Mucosa of rectum (tissue), 2 donors: ENCODE results near the gene FGF14.

Source experiments
- H3K27ac ChIP-seq, 2 donors: one replicate each; pipeline ENCODE4 v1.7.0; 2013; ENCODE audit warnings: inconsistent platforms in 2 of 2, low read depth in 2 of 2, low read length in 2 of 2
- H3K27me3 ChIP-seq, 2 donors: one replicate each; pipeline ENCODE4 v1.7.0; 2013; ENCODE audit warnings: low read length in 2 of 2; ENCODE audit not compliant: control insufficient read depth in 2 of 2, insufficient read depth in 2 of 2
- H3K36me3 ChIP-seq, 2 donors: one replicate each; pipeline ENCODE4 v1.7.0; 2013; ENCODE audit warnings: low read length in 2 of 2; ENCODE audit not compliant: control insufficient read depth in 2 of 2, insufficient read depth in 2 of 2
- H3K4me1 ChIP-seq, 2 donors: one replicate each; pipeline ENCODE4 v1.7.0; 2013; ENCODE audit warnings: low read length in 2 of 2, mild to moderate bottlenecking in 1 of 2; ENCODE audit not compliant: control insufficient read depth in 2 of 2, insufficient read depth in 2 of 2
- H3K4me3 ChIP-seq, 2 donors: one replicate each; pipeline ENCODE4 v1.7.0; 2013; ENCODE audit warnings: low read length in 2 of 2
- H3K9ac ChIP-seq, 2 donors: one replicate each; pipeline ENCODE4 v1.7.0; 2013; ENCODE audit warnings: low read length in 2 of 2, low read depth in 1 of 2, mild to moderate bottlenecking in 1 of 2
- H3K9me3 ChIP-seq, 2 donors: one replicate each; pipeline ENCODE4 v1.7.0; 2013; ENCODE audit warnings: low read length in 2 of 2; ENCODE audit not compliant: control insufficient read depth in 2 of 2
- donor health status: healthy.
- donor health status: Normal muscosa, but diverticular disease.

Gene FGF14

DNA sequence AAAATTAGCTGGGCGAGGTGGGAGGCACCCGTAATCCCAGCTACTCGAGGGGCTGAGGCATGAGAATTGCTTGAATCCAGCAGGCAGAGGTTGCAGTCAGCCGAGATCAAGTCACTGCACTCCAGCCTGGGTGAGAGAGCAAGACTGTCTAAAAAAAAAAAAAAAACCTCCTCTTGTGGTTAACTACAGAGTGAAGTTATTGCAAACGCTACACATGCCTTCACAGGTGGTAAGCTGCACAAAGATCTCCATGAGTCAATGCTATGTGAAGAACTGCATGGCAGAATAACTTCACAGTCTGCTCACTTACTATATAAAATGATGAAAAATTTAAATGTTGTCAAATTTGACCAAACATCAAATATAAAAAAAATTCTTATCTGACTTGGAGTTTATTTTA is 436.8 kb downstream of the FGF14 start:
- H3K36me3 ChIP-seq = no peaks in the 10 kb centered on the region
- H3K27me3 ChIP-seq = no peaks in the 10 kb centered on the region
- H3K27ac ChIP-seq = no peak overlapping the region
- H3K9ac ChIP-seq = no peak overlapping the region
- no peaks in the 10 kb centered on the region for H3K4me1 ChIP-seq
- H3K4me3 ChIP-seq = no peak overlapping the region
- H3K9me3 ChIP-seq = no peaks in the 10 kb centered on the region

DNA sequence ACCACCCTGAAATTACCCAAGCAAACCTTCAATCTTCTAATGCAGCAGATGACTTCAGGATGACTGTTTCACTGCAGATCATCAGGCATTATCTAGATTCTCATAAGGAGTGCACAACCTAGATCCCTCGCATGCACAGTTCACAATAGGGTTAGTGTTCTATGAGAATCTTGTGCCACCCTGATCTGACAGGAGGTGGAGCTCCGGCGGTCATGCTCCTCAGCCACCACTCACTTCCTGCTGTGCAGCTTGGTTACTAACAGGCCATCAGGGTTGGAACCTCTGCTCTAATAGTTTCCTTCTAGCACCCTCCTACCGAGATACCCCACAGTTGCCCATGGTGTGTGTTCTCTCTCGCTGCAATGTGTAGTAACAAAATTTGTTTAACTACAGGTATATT is 442.8 kb downstream of the FGF14 start:
- Histone ChIP-seq H3K4me1 (no peaks in the 10 kb centered on the region), H3K9ac (no peak overlapping the region), H3K27ac (no peak overlapping the region), H3K4me3 (no peak overlapping the region), H3K27me3 (no peaks in the 10 kb centered on the region), H3K9me3 (no peaks in the 10 kb centered on the region), H3K36me3 (no peaks in the 10 kb centered on the region)

DNA sequence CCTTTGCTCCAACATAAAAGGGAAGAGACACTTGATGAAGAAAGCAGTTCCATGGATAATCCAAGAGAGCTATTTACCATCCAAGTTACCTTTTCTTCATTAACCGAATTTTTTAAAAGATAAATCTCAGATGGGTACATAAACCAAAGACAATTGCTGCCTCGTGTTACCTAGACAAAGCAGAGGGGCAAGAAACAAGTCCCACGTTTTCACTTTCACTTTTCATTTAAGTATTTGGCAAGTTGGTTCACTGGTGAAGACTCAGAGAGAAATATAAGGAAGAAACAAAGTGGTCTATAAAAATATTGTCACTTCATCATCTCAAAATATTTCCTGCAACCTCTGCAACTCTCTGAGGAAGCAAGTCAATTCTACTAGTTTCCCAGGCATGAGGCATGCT is 446.1 kb downstream of the FGF14 start:
- Histone ChIP-seq H3K4me3 (no peak overlapping the region), H3K9me3 (no peaks in the 10 kb centered on the region), H3K27me3 (no peaks in the 10 kb centered on the region), H3K27ac (no peak overlapping the region), H3K4me1 (no peaks in the 10 kb centered on the region), H3K9ac (no peak overlapping the region), H3K36me3 (no peaks in the 10 kb centered on the region)

- Histone ChIP-seq H3K36me3 (no peaks in the 10 kb centered on the region), H3K4me3 (no peak overlapping the region), H3K9ac (no peak overlapping the region), H3K4me1 (no peaks in the 10 kb centered on the region), H3K27me3 (no peaks in the 10 kb centered on the region), H3K9me3 (no peaks in the 10 kb centered on the region), H3K27ac (no peak overlapping the region)
Observed at GRCh38 chr13:101951114-101951513, 450.7 kb downstream of the FGF14 start.

DNA sequence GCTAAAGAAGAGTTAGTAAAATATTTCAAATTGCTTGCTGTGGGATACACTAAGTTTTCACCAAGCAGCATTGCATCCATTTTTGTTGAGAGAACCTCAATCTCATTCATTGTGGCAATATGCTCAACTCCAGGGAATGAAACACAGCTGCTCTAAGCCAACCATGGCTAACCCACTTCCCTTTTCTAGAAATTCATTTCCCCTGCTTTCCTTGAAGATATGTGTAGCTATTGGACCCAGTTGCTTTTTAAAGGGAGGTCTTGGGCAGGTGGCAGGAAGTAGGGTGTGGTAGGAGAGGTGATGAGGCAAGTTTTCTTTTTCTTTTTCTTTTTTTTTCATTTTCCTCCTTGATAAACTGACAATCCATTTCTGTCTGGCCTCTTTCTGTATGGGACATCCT is 452.2 kb downstream of the FGF14 start:
- no peaks in the 10 kb centered on the region for H3K4me1 ChIP-seq
- no peaks in the 10 kb centered on the region for H3K36me3 ChIP-seq
- no peaks in the 10 kb centered on the region for H3K27me3 ChIP-seq

GRCh38 chr13:101946401-101946800 is 455.4 kb downstream of the FGF14 start:
- Histone ChIP-seq H3K9ac (no peak overlapping the region), H3K4me1 (no peaks in the 10 kb centered on the region), H3K9me3 (no peaks in the 10 kb centered on the region), H3K27me3 (no peaks in the 10 kb centered on the region), H3K36me3 (no peaks in the 10 kb centered on the region), H3K27ac (no peak overlapping the region), H3K4me3 (no peak overlapping the region)

More for the DNA sequence above, 452.2 kb downstream of the FGF14 start:
- H3K9ac ChIP-seq = no peak overlapping the region
- no peaks in the 10 kb centered on the region for H3K9me3 ChIP-seq
- no peak overlapping the region for H3K27ac ChIP-seq
- H3K4me3 ChIP-seq = no peak overlapping the region

DNA sequence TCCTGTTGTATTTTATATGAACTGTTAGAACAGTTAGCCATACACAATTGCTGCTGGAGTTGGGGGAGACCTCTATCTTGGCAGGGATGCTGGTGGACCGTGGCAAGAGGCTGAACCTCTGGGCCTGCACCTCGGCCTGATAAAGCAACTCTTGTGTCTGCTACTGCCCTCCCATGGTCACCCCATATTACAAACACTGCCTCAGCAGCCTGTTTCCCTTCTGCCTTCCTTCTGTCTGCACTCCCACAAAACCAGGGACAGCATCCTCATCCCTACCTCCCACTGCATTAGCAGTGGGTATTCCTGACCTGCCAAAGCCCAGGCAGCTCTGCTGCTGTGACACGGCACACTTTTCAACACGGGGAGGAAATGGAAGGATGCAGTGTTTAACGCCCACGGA is 456.4 kb downstream of the FGF14 start:
- no peaks in the 10 kb centered on the region for H3K4me1 ChIP-seq
- H3K9me3 ChIP-seq = no peaks in the 10 kb centered on the region
- H3K36me3 ChIP-seq = no peaks in the 10 kb centered on the region
- H3K27me3 ChIP-seq = no peaks in the 10 kb centered on the region
- no peak overlapping the region for H3K4me3 ChIP-seq
- no peak overlapping the region for H3K27ac ChIP-seq
- no peak overlapping the region for H3K9ac ChIP-seq

DNA sequence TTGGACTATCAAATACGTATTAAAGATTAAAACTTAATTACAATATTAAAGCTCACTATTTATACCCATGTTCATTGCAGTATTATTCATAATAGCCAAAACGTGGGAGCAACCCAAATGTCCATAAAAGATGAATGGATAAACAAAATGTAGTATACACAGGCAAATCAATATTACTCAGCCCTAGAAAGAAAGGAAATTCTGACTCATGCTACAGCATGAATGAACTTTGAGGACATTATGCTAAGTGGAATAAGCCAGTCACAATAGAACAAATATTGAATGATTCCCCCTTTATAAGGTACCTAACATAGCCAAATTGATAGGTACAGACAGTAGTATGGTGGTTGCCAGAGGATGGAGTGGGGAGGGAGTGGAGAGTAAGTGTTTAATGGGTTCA is 457.3 kb downstream of the FGF14 start:
- no peak overlapping the region for H3K9ac ChIP-seq
- H3K27ac ChIP-seq = no peak overlapping the region
- H3K36me3 ChIP-seq = no peaks in the 10 kb centered on the region
- no peak overlapping the region for H3K4me3 ChIP-seq
- no peaks in the 10 kb centered on the region for H3K9me3 ChIP-seq
- no peaks in the 10 kb centered on the region for H3K4me1 ChIP-seq
- H3K27me3 ChIP-seq = no peaks in the 10 kb centered on the region

GRCh38 chr13:101942535-101943157 is 459.2 kb downstream of the FGF14 start:
- H3K27ac ChIP-seq = no peak overlapping the region
- H3K36me3 ChIP-seq = no peaks in the 10 kb centered on the region
- no peaks in the 10 kb centered on the region for H3K27me3 ChIP-seq
- no peaks in the 10 kb centered on the region for H3K9me3 ChIP-seq
- no peak overlapping the region for H3K4me3 ChIP-seq
- no peak overlapping the region for H3K9ac ChIP-seq
- H3K4me1 ChIP-seq = no peaks in the 10 kb centered on the region

- Histone ChIP-seq H3K27ac (no peak overlapping the region), H3K27me3 (no peaks in the 10 kb centered on the region), H3K4me1 (no peaks in the 10 kb centered on the region), H3K4me3 (no peak overlapping the region), H3K9me3 (no peaks in the 10 kb centered on the region), H3K9ac (no peak overlapping the region), H3K36me3 (no peaks in the 10 kb centered on the region)
Observed at GRCh38 chr13:101942038-101942437, 459.8 kb downstream of the FGF14 start.
